GM23338 (cell line): ENCODE results near the gene NIPAL4. TPM values are rescaled to one million over a fixed set of nuclear protein-coding genes. Genes with fewer than 3 reads are reported as not detected.

ENCODE experiments used
- ATAC-seq: fragments of 200-7000 bp; cut with Tn5 transposase; 3 replicates; pipeline ENCODE4 v1.9.1; 2020
- DNase-seq: peaks from one replicate; pipeline ENCODE4 v3.0.0-alpha.2; 2015; ENCODE audit warnings: low spot score
- H2AFZ ChIP-seq: fragments of 200-600 bp; sonication (generic); 2 replicates; pipeline ENCODE4 v1.8.0; 2016; ENCODE audit warnings: antibody characterized with exemption, mild to moderate bottlenecking, moderate library complexity
- H3F3A ChIP-seq: fragments of 200-600 bp; sonication (generic); replicated peaks from 2 replicates; pipeline ENCODE4 v1.8.0; 2017; ENCODE audit warnings: antibody characterized with exemption, mixed run types, low read depth
- H3K27ac ChIP-seq: fragments of 200-600 bp; sonication (generic); 2 replicates; pipeline ENCODE4 v1.6.1; 2016; ENCODE audit warnings: low read depth
- H3K27me3 ChIP-seq: fragments of 200-600 bp; sonication (generic); 2 replicates; pipeline ENCODE4 v1.8.0; 2016; ENCODE audit warnings: mild to moderate bottlenecking, mixed run types, moderate library complexity; ENCODE audit not compliant: insufficient read depth
- H3K36me3 ChIP-seq: fragments of 200-600 bp; sonication (generic); 2 replicates; pipeline ENCODE4 v1.8.0; 2016; ENCODE audit warnings: mild to moderate bottlenecking; ENCODE audit not compliant: insufficient read depth
- H3K4me1 ChIP-seq: fragments of 200-600 bp; sonication (generic); 2 replicates; pipeline ENCODE4 v1.8.0; 2016; ENCODE audit warnings: mild to moderate bottlenecking, moderate library complexity; ENCODE audit not compliant: insufficient read depth
- H3K4me2 ChIP-seq: fragments of 200-600 bp; sonication (generic); 2 replicates; pipeline ENCODE4 v1.7.1; 2017; ENCODE audit warnings: mixed run types
- H3K4me3 ChIP-seq: fragments of 200-600 bp; sonication (generic); 2 replicates; pipeline ENCODE4 v1.6.1; 2016; ENCODE audit warnings: mixed run types
- H3K79me2 ChIP-seq: fragments of 200-600 bp; sonication (generic); replicated peaks from 2 replicates; pipeline ENCODE4 v1.8.0; 2017; ENCODE audit warnings: mild to moderate bottlenecking; ENCODE audit not compliant: insufficient read depth
- H3K9me2 ChIP-seq: fragments of 200-600 bp; sonication (generic); 2 replicates; pipeline ENCODE4 v1.8.0; 2017; ENCODE audit not compliant: insufficient read depth
- H4K20me1 ChIP-seq: fragments of 200-600 bp; sonication (generic); replicated peaks from 2 replicates; pipeline ENCODE4 v1.8.0; 2017; ENCODE audit warnings: mild to moderate bottlenecking; ENCODE audit not compliant: insufficient read depth
- H3K27ac Mint-ChIP-seq: 2 replicates; pipeline ENCODE4 v1.8.0; 2020; ENCODE audit warnings: inconsistent platforms, mild to moderate bottlenecking, moderate library complexity, mixed read lengths
- H3K27me3 Mint-ChIP-seq: 3 replicates; pipeline ENCODE4 v1.8.0; 2022; ENCODE audit warnings: low read depth, mild to moderate bottlenecking, moderate library complexity, mixed read lengths, inconsistent platforms; ENCODE audit not compliant: insufficient read depth, poor library complexity
- H3K36me3 Mint-ChIP-seq: 3 replicates; pipeline ENCODE4 v1.8.0; 2021; ENCODE audit warnings: low read depth, mild to moderate bottlenecking, inconsistent platforms, moderate library complexity, mixed read lengths
- H3K4me1 Mint-ChIP-seq: 3 replicates; pipeline ENCODE4 v1.8.0; 2020; ENCODE audit warnings: mild to moderate bottlenecking, inconsistent platforms, mixed read lengths
- H3K4me3 Mint-ChIP-seq: 3 replicates; pipeline ENCODE4 v1.8.0; 2021; ENCODE audit warnings: moderate library complexity, mild to moderate bottlenecking, inconsistent platforms, mixed read lengths
- H3K9me3 Mint-ChIP-seq: 3 replicates; pipeline ENCODE4 v1.8.0; 2020; ENCODE audit warnings: moderate library complexity, mild to moderate bottlenecking, inconsistent platforms, mixed read lengths
- ETS1 ChIP-seq: IDR thresholded peaks from 2 replicates; pipeline ENCODE4 v1.6.1; 2016; ENCODE audit warnings: antibody characterized with exemption
- JUNB ChIP-seq: IDR thresholded peaks from one replicate; pipeline ENCODE4 v1.6.1; 2016; ENCODE audit warnings: antibody characterized with exemption; ENCODE audit not compliant: unreplicated experiment
- POLR2AphosphoS5 ChIP-seq: IDR thresholded peaks from 2 replicates; pipeline ENCODE4 v1.6.1; 2016; ENCODE audit warnings: antibody characterized with exemption, low read depth
- REST ChIP-seq: IDR thresholded peaks from one replicate; pipeline ENCODE4 v1.6.1; 2018; ENCODE audit warnings: antibody characterized with exemption; ENCODE audit not compliant: unreplicated experiment
- STAT1 ChIP-seq: IDR thresholded peaks from one replicate; pipeline ENCODE4 v1.6.1; 2016; ENCODE audit warnings: antibody characterized with exemption; ENCODE audit not compliant: unreplicated experiment
- ZNF114 ChIP-seq: fragments of 250-450 bp; sonication (Bioruptor Pico); IDR thresholded peaks from 2 replicates; pipeline ENCODE4 v1.5.0; 2020; ENCODE audit warnings: mild to moderate bottlenecking, moderate library complexity
- polyA plus RNA-seq: library from polyadenylated mRNA; unstranded; fragments of >200 nt; fragmentation: Nextera tagmentation; extraction: Ambion mirVana; gene quantifications from 2 replicates; pipeline ENCODE4 v1.2.1, GENCODE V29; 2016
- total RNA-seq: library from RNA; depleted of rRNA; stranded (reverse); fragments of >200 nt; shearing (Covaris generic); gene quantifications from 2 replicates; pipeline ENCODE4 v1.2.3, GENCODE V29; 2014

The NIPAL4 gene
- total and polyA plus RNA-seq, 2 experiments from 2014 or later: 0.21 TPM; not detected in 1

GRCh38 chr5:157468293-157468965 lies 8.4 kb downstream of the NIPAL4 start (continued):
- TF ChIP-seq REST: no peak

- ATAC-seq (no peak), DNase-seq (no peak)
- H3F3A ChIP-seq: no peaks in the 10 kb centered on the region
- peaks cover 7% of the 10 kb centered on the region for H3K4me1 ChIP-seq
- H3K9me2 ChIP-seq: no peaks in the 10 kb centered on the region
- Mint-ChIP-seq H3K9me3 (no peaks in the 10 kb centered on the region), H3K36me3 (no peaks in the 10 kb centered on the region), H3K4me3 (no peak overlapping the region), H3K27ac (no peak overlapping the region), H3K27me3 (peaks cover 3% of the 10 kb centered on the region), H3K4me1 (peaks cover 6% of the 10 kb centered on the region)
- H4K20me1 ChIP-seq: no peaks in the 10 kb centered on the region
- H3K79me2 ChIP-seq: no peaks in the 10 kb centered on the region
- no peak overlapping the region for H2AFZ ChIP-seq
- H3K4me3 ChIP-seq: no peak overlapping the region
- H3K36me3 ChIP-seq: no peaks in the 10 kb centered on the region
- no peak overlapping the region for H3K4me2 ChIP-seq
- H3K27me3 ChIP-seq: no peaks in the 10 kb centered on the region
- no peak overlapping the region for H3K27ac ChIP-seq
- no peak for TF ChIP-seq JUNB
- TF ChIP-seq ZNF114 (CRISPR knock-in tag): no peak
- no peak for TF ChIP-seq STAT1
- no peak for TF ChIP-seq ETS1
- no peak for TF ChIP-seq POLR2AphosphoS5
- no peak for TF ChIP-seq REST
These were observed 9.1 kb downstream of the NIPAL4 start for GRCh38 chr5:157469073-157469472.
